HG03575 (cell line): ENCODE data around the gene ASPSCR1.

Source experiments
- ATAC-seq: cut with Tn5 transposase; IDR thresholded peaks from one replicate; pipeline ENCODE4 v1.9.1; 2021; ENCODE audit not compliant: unreplicated experiment, insufficient number of reproducible peaks, low FRiP score; ENCODE audit errors: extremely low read depth

Gene ASPSCR1

GRCh38 chr17:82018152-82018988, 40.9 kb downstream of the ASPSCR1 start:
- ATAC-seq: no peak

- ATAC-seq: no peak
Measured at GRCh38 chr17:82018989-82019689, 41.7 kb downstream of the ASPSCR1 start.

GRCh38 chr17:82019690-82020571, 42.5 kb downstream of the ASPSCR1 start:
- ATAC-seq: no peak

GRCh38 chr17:82020572-82021106, 43.2 kb downstream of the ASPSCR1 start:
- no peak for ATAC-seq

GRCh38 chr17:82021107-82021899, 43.9 kb downstream of the ASPSCR1 start:
- no peak for ATAC-seq

- ATAC-seq: no peak
Measured at GRCh38 chr17:82021900-82022309, 44.5 kb downstream of the ASPSCR1 start.

- ATAC-seq: peak; percentile 15
Measured at GRCh38 chr17:82022310-82022980, 45.0 kb downstream of the ASPSCR1 start, which contains the start of gene CENPX. TSS of gene CENPX (minus strand) at chr17:82022878. CDS start at chr17:82022861, 17 bp downstream.

GRCh38 chr17:82022981-82023446, 45.6 kb downstream of the ASPSCR1 start, which contains the start of gene LRRC45:
TSS of gene LRRC45 (plus strand) at chr17:82023305. CDS start at chr17:82023644, 339 bp downstream.
- peak; percentile 74 for ATAC-seq

GRCh38 chr17:82023447-82024241, 46.2 kb downstream of the ASPSCR1 start:
- ATAC-seq: no peak

- no peak for ATAC-seq
Measured at GRCh38 chr17:82024859-82025258, 47.4 kb downstream of the ASPSCR1 start.

GRCh38 chr17:82025401-82026107, 48.1 kb downstream of the ASPSCR1 start:
- no peak for ATAC-seq

- no peak for ATAC-seq
Measured at GRCh38 chr17:82028246-82028645, 50.8 kb downstream of the ASPSCR1 start.

- no peak for ATAC-seq
Measured at GRCh38 chr17:82028966-82029365, 51.5 kb downstream of the ASPSCR1 start.

GRCh38 chr17:82029391-82029790, 52.0 kb downstream of the ASPSCR1 start:
- no peak for ATAC-seq

- no peak for ATAC-seq
Measured at GRCh38 chr17:82029990-82030469, 52.6 kb downstream of the ASPSCR1 start.
